Measurements from ENCODE around the gene SRGAP1.

The SRGAP1 gene

DNA sequence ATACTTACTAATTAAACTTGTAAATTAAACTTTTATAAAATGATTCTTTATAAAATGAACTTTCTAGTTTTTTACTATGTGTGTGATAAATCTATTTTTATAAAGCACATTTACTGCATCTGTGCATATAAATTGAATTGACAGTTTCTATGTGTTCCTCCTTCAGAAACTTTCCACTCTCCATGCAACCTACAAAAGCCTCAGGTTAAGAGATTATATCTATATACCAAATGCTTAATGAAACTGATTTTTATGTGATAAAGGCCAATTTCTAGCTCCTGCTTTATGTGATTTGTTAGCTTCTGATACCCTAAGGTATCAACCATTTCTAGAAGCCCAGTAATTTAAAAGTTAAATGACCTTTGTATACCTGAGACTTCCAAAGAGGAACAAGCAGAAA, 174.0 kb downstream of the SRGAP1 start:
- no peak for DNase-seq (ENCODE audit: low read depth)
- TF ChIP-seq, protein P1, sequence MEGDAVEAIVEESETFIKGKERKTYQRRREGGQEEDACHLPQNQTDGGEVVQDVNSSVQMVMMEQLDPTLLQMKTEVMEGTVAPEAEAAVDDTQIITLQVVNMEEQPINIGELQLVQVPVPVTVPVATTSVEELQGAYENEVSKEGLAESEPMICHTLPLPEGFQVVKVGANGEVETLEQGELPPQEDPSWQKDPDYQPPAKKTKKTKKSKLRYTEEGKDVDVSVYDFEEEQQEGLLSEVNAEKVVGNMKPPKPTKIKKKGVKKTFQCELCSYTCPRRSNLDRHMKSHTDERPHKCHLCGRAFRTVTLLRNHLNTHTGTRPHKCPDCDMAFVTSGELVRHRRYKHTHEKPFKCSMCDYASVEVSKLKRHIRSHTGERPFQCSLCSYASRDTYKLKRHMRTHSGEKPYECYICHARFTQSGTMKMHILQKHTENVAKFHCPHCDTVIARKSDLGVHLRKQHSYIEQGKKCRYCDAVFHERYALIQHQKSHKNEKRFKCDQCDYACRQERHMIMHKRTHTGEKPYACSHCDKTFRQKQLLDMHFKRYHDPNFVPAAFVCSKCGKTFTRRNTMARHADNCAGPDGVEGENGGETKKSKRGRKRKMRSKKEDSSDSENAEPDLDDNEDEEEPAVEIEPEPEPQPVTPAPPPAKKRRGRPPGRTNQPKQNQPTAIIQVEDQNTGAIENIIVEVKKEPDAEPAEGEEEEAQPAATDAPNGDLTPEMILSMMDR (IDR thresholded peaks at IDR 0.05; ENCODE audit: low read depth, low read length, missing control alignments): no peak
- no peak overlapping the region for H3K4me3 ChIP-seq (ENCODE audit: low read depth, low read length)

DNA sequence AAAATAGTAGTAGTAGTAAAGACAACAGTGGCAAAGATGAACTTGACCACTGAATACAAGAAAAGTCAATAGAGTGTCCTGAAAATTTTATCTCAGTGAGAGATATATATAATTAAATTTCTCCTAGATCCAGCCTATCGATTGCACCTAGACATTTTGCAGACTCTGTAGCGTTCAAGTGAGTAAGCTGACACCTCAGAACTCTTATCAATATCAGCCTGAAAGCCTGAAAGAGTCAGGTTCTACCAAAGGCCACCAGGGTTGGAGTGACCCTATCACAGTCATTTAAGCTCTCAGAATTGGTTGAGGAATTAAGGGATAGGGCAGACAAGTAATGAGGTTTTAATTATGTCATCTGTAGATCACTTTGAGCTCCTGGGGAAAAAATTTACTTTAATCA, 174.6 kb downstream of the SRGAP1 start:
- TF ChIP-seq, protein P1 (IDR thresholded peaks at IDR 0.05; ENCODE audit: low read depth, low read length, missing control alignments): no peak
- no peak overlapping the region for H3K4me3 ChIP-seq (ENCODE audit: low read depth, low read length)
- no peak for DNase-seq (ENCODE audit: low read depth)

GRCh38 chr12:64019654-64020053, 175.2 kb downstream of the SRGAP1 start:
- H3K4me3 ChIP-seq (ENCODE audit: low read depth, low read length): no peak overlapping the region
- no peak for DNase-seq (ENCODE audit: low read depth)
- TF ChIP-seq, protein P1 (IDR thresholded peaks at IDR 0.05; ENCODE audit: low read depth, low read length, missing control alignments): no peak

- TF ChIP-seq, protein P1 (IDR thresholded peaks at IDR 0.05; ENCODE audit: low read depth, low read length, missing control alignments): no peak
- DNase-seq (ENCODE audit: low read depth): no peak
- H3K4me3 ChIP-seq (ENCODE audit: low read depth, low read length): no peak overlapping the region
These were observed 180.9 kb downstream of the SRGAP1 start for GRCh38 chr12:64025174-64025958.

- TF ChIP-seq, protein P1 (IDR thresholded peaks at IDR 0.05; ENCODE audit: low read depth, low read length, missing control alignments): no peak
- DNase-seq (ENCODE audit: low read depth): no peak
- no peak overlapping the region for H3K4me3 ChIP-seq (ENCODE audit: low read depth, low read length)
These were observed 182.8 kb downstream of the SRGAP1 start for GRCh38 chr12:64027311-64027710.

DNA sequence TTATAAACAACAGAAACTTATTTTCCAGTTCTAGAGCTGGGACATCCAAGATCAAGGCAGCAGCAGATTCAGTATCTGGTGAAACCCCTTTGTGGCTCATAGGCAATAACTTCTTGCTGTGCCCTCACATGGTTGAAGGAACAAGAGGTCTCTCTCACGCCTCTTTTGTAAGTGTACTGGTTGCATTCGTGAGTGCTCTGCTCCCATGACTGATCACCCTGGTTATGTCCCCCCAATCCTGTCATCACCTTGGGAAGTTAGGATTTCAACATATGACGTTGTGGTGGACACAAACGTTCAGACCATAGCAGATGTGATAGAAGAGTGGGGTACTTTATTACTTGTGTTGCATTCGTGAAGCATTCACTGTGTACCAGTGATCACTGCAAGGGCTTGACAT, 184.0 kb downstream of the SRGAP1 start:
- TF ChIP-seq, protein P1 (IDR thresholded peaks at IDR 0.05; ENCODE audit: low read depth, low read length, missing control alignments): no peak
- DNase-seq (ENCODE audit: low read depth): no peak
- no peak overlapping the region for H3K4me3 ChIP-seq (ENCODE audit: low read depth, low read length)
